Limb (tissue), 2 donors: ENCODE data around the gene SH3RF3.
A peak's percentile ranks its signal among the peaks of the same experiment; 100 is the strongest.

Experiments used
- DNase-seq, 2 donors: peaks; one replicate each; pipeline ENCODE4 v3.0.0-alpha.2; 2016; ENCODE audit errors: extremely low spot score in 2 of 2

The SH3RF3 gene

DNA sequence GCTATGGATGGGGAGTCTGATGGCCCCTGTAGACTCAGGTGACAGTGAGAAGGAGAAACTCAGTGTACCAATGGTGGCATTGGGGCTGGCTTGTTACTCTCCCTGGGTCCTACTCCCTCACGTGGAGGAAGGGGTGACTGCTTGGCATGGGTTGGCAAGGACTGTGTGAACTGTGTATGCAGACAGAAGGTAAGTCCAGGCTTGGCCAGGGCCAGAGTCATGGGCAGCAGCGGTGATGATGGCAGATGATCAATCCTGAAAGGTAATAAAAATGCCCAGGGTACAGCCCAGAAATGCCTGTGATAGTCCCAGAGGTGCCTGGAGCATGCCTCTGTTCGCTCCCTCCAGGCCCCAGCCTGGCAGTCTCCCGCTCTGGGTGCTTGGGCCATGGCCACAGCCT, 153.9 kb downstream of the SH3RF3 start:
- no peak for DNase-seq

- DNase-seq, result peak; percentile 70 to 74
Measured at GRCh38 chr2:109284826-109285225, 155.8 kb downstream of the SH3RF3 start.

DNA sequence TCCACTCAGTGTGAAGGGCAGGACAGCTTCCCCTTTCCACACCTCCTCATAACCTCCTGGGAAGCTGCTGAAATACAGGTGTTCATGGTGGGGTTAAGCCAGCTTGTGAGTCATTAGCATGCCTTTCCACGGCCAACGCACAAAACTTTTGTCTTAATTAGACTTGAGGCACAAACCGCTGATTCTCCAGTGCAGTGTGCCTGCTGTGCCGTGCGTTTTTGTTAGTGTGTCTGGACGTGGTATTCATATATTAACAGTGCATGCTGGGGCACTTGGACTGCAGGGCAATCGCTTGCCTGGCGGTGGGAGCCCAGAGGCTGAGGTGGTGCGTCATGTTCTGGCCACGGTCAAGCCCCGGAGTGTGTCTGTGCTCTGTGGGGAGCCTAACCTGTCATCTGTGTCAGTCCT, 156.2 kb downstream of the SH3RF3 start:
- no peak for DNase-seq

DNA sequence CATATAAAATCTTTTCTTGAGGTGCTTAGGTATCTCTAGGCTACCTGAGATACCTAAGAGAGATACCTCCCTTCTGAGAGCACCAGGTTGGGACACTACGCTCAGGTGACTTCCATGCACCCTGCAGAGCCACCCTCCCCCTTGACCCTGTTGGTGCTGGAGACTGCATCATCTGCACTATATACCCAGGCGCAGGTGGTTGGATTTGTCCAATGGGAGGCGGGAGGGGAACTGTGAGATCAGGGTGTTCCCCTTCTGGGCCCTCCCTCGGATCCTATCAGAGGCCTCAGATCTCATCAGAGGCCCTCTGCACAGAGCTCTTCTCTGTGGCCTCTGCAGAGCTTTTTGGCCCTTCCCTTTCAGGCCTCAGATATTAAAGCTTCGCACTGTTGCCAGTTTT, 158.4 kb downstream of the SH3RF3 start:
- DNase-seq, result no peak

- DNase-seq, result no peak
Measured at GRCh38 chr2:109287838-109288237, 158.8 kb downstream of the SH3RF3 start.

- DNase-seq, result no peak
Measured at GRCh38 chr2:109288544-109289368, 159.8 kb downstream of the SH3RF3 start.

DNA sequence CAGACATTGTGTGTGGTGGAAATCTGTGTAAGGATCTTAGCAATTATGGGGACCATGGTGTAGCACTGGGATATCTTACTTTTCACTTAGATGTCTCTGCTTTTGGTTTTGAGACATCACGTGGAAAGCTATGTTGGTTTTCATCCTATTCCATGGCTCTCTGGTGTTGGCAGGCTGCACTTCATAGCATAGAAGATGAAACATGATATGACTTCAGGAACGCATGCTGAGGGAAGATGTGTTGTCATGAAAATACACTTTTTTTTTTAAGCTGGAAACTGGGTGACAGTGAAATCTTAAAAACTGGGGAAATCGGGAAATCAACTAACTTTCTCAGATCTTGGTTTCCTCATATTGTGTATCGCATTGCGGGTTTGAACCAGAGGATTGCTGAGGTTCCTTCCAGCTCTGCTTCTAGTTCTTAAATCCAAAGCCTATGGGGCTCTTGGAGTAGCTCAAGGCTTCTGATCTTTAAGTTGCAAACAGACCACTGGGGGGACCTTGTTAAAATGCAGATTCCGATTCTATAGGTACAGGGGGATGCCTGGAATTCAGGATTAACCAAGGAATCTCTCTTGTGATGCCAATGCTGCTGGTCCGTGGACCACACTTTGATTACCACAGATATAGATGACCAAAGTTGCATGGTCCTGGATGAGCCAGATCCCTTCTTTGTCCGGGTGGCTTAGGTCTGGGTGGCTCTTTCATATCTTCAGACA, 160.7 kb downstream of the SH3RF3 start:
- DNase-seq, result no peak

GRCh38 chr2:109290887-109291643, 162.1 kb downstream of the SH3RF3 start:
- no peak for DNase-seq

DNA sequence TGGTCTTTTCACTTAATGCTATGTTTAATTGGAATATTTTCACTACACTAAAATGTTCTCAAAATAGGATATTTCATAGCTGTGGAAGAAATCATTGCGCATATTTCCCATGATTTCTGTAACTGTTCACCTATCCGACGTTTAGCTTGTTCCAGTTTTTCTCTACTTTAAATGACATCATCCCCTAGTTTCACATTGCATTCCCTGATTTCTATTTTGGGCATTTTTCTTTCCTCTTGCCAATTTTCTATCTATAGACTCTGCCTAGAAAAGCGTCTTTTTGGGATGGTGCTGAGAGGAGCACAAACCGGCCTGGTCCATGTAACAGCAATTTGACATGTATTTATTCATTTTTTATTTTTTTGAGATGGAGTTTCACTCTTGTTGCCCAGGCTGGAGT, 163.4 kb downstream of the SH3RF3 start:
- no peak for DNase-seq

GRCh38 chr2:109293663-109294062, 164.7 kb downstream of the SH3RF3 start:
- no peak for DNase-seq

- DNase-seq, result no peak
Measured at GRCh38 chr2:109294523-109294922, 165.5 kb downstream of the SH3RF3 start.

DNA sequence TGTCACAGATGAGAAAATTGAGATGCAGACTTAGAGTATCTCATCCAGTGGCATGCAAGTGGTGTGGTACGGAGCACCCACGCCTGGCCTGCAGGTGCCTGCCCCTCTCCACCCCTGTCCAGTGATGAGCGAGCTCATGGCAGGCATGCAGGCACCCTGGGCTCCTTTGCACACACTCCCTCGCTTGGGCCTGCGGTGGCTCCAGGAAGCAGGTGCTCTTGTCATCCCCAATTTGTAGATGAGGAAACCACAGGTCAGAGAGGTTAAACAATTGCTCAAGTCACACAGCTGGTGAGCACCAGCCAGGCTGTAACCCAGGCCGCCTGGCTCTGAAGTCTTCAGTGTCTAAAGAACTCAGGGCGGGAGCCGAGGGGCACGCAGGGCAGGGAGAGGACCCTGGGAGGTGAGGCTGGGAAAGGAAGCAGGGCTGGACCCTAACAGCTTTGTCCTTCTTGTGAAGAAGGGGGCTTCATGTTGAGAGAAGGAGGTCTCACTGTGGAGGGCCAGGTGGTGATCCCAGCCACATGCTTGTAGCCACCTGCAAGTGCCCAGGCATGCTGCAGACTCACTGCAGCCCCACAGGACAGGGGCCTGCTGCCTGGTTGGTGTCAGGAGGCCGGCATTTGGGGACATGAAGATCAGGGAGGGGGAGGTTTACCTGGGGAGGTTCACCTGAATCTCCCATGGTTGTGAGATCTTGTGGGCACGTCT, 166.2 kb downstream of the SH3RF3 start:
- no peak for DNase-seq

- DNase-seq, result no peak
Measured at GRCh38 chr2:109295781-109296117, 166.7 kb downstream of the SH3RF3 start.

DNA sequence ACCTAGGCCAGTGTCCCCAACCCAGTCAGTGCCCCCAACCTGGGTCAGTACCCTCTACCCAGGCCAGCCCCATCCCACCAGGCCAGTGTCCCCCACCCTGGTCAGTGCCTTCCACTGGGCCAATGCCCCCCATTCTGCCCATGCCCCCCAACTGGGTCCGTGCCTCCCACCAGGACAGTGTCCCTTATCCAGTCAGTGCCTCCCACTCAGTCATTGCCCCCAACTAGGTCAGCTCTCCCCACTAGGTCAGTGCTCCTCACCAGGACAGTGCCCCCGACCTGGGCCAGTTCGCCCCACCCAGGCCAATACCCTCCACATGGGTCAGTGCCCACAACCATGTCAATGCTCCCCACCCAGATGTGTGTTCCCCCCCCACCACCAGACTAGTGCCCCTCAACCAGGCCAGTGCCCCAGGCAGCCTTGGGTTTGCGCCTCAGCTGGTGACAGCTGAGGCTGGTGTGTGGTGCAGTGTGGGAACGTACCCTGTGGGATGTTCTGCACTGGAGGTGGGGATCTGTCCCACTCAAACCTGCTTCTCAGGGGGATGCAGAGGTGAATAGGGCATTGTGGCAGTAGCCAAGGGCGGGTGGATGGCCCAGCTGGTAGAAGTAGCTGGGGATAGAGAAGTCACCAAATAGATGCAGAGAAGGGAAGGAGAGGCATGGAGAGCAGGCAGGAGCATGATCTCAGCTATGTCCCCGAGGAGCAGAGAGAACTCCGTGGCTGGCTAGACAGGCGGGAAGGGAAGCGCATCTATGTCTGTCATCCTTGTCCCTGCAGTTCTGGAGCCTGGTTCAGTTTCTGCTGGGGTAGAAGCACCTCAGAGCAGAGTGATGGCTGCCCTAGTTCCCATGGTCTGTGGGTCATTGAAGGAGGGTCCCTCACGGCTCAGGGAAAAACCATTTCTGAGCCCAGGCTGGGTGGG, 168.8 kb downstream of the SH3RF3 start:
- no peak for DNase-seq

- DNase-seq, result no peak
Measured at GRCh38 chr2:109298851-109299250, 169.8 kb downstream of the SH3RF3 start.

GRCh38 chr2:109299536-109299935, 170.5 kb downstream of the SH3RF3 start:
- no peak for DNase-seq

DNA sequence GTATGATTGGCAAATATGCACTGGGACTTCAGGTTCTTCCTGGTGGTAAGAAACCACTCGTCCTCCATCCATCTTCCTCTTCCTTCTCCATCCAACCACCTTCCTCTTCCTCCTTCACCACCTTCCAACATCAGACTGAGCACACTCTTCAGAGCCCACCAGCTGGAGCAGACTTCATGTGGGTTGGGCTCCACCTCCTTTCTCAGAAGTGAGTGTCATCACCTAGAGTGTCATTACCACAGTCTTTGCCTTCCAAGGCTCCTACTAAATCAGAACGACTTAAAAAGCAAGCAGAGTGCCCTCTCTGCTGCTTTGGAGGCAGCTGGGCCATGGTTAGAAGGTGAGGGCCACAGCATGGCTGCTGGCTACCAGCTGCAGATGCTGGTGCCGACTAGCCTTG, 171.6 kb downstream of the SH3RF3 start:
- no peak for DNase-seq

- DNase-seq, result no peak
Measured at GRCh38 chr2:109301746-109302145, 172.7 kb downstream of the SH3RF3 start.

DNA sequence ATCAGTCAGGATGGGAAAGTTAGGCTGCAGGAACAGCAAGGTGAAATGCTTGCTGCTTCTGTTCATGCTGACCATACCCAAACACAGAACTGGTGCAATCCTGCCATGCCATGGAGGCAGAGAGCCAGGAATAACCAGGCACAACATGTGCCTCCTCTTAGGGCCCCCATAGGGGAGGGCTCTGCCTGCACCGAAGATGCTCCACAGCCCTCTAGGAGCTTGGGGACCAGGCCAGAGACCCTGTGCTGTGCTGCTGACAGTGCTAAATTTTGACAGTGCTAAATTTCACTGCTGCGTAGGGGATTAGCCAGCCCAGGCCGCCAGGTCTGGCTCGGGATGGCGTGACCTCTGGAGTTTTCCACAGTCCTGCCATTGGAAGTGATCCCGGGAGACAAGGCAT, 173.3 kb downstream of the SH3RF3 start:
- DNase-seq, result no peak

- no peak for DNase-seq
Measured at GRCh38 chr2:109304242-109304641, 175.2 kb downstream of the SH3RF3 start.
